ENCODE results near the gene PRCD. TPM values are rescaled to one million over a fixed set of nuclear protein-coding genes. Genes with fewer than 3 reads are reported as not detected.
A peak's percentile ranks its signal among the peaks of the same experiment; 100 is the strongest.

Gene PRCD, protein sequence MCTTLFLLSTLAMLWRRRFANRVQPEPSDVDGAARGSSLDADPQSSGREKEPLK
- total RNA-seq (not detected), polyA plus RNA-seq (under 1 TPM in 1 of 4 donors, not detected in 3; 0.52 TPM)

DNA sequence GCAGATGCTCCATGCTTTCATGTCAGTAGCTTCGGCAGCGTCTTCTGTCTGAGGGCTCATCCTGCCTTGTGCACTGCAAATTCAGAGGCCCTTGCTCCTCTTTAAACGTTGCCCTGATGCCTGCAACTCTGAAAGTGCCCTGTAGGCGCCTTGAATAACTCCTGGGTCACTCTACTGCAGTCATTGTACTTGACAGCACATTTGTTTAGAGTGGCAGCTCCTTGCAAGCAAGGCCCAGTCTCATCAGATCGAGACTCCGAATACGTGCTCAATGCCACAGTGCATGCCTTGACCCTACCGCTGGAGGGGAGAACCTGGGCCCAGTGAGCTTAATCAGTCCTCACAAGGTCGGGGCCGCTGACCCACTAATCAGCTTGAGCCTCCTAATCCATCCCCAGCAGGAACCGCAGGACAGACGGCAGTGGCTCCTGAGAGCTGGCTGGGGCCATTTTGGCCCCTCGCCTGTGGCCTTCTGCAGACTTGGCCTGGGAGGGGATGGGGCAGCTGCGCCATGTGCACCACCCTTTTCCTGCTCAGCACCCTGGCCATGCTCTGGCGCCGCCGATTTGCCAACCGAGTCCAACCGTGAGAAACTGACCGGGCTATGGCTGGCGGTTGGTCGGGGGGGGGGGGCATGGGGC is at the start of gene PRCD:
PRCD (plus strand) TSS at position 414 of the 641 bp plus-strand sequence; CDS start at position 512, 98 bp downstream.
- peaks cover 0 to 3% (median 0%) of the 10 kb centered on the region in 7 donors for H3K9me3 Mint-ChIP-seq
- DNase-seq (no peak), ATAC-seq (ENCODE audit: low read depth in 2 of 2) (no peak)
- Histone ChIP-seq H3K27me3 (ENCODE audit: control insufficient read depth, insufficient read depth, low read length) (peaks cover 8% of the 10 kb centered on the region), H3K36me3 (ENCODE audit: control insufficient read depth, insufficient read depth, low read length) (no peaks in the 10 kb centered on the region), H3K27ac (ENCODE audit: insufficient read depth, low read length, poor library complexity, severe bottlenecking) (no peak within 1 kb of the TSS), H3K4me1 (ENCODE audit: control insufficient read depth, insufficient read depth, low read length, poor library complexity, severe bottlenecking) (no peaks in the 10 kb centered on the region), H3K4me3 (ENCODE audit: low read depth, low read length) (no peak within 1 kb of the TSS), H3K9me3 (ENCODE audit: control insufficient read depth in 2 of 2, low read length in 2 of 2) (no peaks in the 10 kb centered on the region)
- H3K4me3 Mint-ChIP-seq, result peak within 1 kb of the TSS in 3 of 4 donors; percentile 33 to 65 (median 58)
- no peaks in the 10 kb centered on the region for H3K36me3 Mint-ChIP-seq
- H3K27me3 Mint-ChIP-seq, result peaks cover 66% of the 10 kb centered on the region
- peaks cover 0 to 3% (median 0%) of the 10 kb centered on the region in 4 donors for H3K4me1 Mint-ChIP-seq
- H3K27ac Mint-ChIP-seq, result peak within 1 kb of the TSS in 1 of 3 donors; percentile 50

DNA sequence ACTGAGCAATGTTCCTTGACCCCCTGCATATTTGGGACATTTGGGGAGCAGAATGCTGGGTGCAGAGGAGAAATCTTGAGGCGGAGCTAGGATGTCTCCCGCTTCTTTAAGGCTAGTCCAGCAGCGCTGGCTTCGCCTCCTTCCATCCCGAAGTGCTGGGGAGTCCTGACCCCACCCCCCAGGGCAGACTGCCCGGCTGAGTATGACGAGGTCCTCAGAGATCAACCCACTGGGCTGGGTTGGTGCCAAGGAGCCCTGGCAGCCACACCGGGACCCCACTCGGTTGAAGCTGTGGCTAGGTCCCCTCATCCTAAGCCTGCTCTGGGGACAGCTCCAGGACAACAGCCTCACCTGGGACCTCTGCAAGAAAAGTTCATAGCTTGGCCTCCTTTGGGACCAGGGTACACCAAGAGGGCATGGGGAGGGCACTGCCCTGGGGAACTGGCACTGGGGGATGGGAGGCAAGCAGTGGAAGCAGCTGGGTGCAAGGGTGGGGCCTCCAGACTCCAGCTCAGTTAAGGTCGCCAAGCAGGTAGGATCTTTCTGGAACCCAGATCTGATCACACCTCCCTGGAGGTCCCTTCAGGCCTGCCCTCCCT is 49.6 kb upstream of the PRCD start:
- Mint-ChIP-seq H3K4me1 (peaks cover 0 to 22% (median 15%) of the 10 kb centered on the region in 4 donors), H3K27ac (no peak overlapping the region)
- peaks cover 18% of the 10 kb centered on the region for H3K4me1 ChIP-seq (ENCODE audit: control insufficient read depth, insufficient read depth, low read length, poor library complexity, severe bottlenecking)

DNA sequence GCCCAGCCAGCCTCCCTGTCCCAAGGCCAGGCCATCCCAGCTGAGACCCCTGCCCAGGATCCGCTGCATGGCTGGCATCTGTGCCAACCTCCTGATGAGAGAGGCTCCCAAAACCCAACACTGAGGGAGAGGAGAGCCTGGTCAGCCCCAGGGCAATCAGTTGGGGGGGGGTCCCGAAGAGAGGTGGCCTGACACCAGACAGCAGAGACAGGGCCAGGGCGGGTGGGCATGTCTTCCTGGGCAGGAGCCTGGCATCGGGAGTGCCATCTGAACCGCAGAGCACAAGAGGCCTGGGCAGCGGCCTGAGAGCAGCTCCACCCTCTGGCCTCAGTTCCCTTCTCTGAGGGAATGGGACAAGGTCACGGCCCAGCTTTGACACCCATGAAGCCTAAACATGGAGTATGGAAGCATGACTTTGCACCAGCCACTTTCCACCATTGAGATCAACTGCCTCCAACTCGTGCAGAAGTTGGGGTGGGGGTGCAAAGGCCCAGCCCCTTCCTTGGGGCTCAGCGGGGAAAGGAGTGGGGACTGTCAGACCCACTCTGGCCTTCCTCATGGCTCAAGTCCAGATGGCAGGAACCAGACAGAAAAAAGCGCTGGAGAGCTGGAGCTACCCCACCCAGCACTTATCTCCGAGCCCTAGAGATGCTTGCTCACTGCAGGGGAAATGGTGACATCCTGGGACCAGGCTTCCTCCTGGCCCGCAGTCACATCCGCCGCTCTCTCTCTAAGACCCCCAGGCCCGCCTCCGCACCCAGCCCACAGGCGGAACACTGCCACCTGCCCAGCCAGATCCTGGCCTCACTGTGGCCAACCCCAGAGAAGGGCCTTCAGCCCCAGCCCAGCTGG is 48.3 kb upstream of the PRCD start:
- ATAC-seq (ENCODE audit: low read depth in 2 of 2), result no peak
- no peaks in the 10 kb centered on the region for H3K36me3 Mint-ChIP-seq
- peaks cover 0 to 26% (median 15%) of the 10 kb centered on the region in 4 donors for H3K4me1 Mint-ChIP-seq
- H3K27ac ChIP-seq (ENCODE audit: insufficient read depth, low read length, poor library complexity, severe bottlenecking), result no peak overlapping the region
- H3K27ac Mint-ChIP-seq, result peak overlapping the region in 2 of 3 donors; percentile 9 to 52
- H3K4me3 ChIP-seq (ENCODE audit: low read depth, low read length), result no peak overlapping the region
- no peaks in the 10 kb centered on the region for H3K27me3 Mint-ChIP-seq
- H3K9me3 ChIP-seq (ENCODE audit: control insufficient read depth in 2 of 2, low read length in 2 of 2), result no peaks in the 10 kb centered on the region
- H3K9me3 Mint-ChIP-seq, result no peaks in the 10 kb centered on the region
- H3K4me1 ChIP-seq (ENCODE audit: control insufficient read depth, insufficient read depth, low read length, poor library complexity, severe bottlenecking), result peaks cover 18% of the 10 kb centered on the region
- H3K4me3 Mint-ChIP-seq, result peak overlapping the region in 2 of 4 donors; percentile 38 to 44
- DNase-seq, result peak in 1 of 3 donors; percentile 25
- no peaks in the 10 kb centered on the region for H3K27me3 ChIP-seq (ENCODE audit: control insufficient read depth, insufficient read depth, low read length)
- no peaks in the 10 kb centered on the region for H3K36me3 ChIP-seq (ENCODE audit: control insufficient read depth, insufficient read depth, low read length)

More for the DNA sequence above, 49.6 kb upstream of the PRCD start:
- Mint-ChIP-seq H3K27me3 (no peaks in the 10 kb centered on the region), H3K36me3 (no peaks in the 10 kb centered on the region), H3K9me3 (no peaks in the 10 kb centered on the region), H3K4me3 (no peak overlapping the region)
- no peaks in the 10 kb centered on the region for H3K36me3 ChIP-seq (ENCODE audit: control insufficient read depth, insufficient read depth, low read length)
- H3K4me3 ChIP-seq (ENCODE audit: low read depth, low read length), result no peak overlapping the region
- ATAC-seq (ENCODE audit: low read depth in 2 of 2) (no peak), DNase-seq (no peak)
- no peaks in the 10 kb centered on the region for H3K9me3 ChIP-seq (ENCODE audit: control insufficient read depth in 2 of 2, low read length in 2 of 2)
- H3K27me3 ChIP-seq (ENCODE audit: control insufficient read depth, insufficient read depth, low read length), result no peaks in the 10 kb centered on the region
- H3K27ac ChIP-seq (ENCODE audit: insufficient read depth, low read length, poor library complexity, severe bottlenecking), result no peak overlapping the region

DNA sequence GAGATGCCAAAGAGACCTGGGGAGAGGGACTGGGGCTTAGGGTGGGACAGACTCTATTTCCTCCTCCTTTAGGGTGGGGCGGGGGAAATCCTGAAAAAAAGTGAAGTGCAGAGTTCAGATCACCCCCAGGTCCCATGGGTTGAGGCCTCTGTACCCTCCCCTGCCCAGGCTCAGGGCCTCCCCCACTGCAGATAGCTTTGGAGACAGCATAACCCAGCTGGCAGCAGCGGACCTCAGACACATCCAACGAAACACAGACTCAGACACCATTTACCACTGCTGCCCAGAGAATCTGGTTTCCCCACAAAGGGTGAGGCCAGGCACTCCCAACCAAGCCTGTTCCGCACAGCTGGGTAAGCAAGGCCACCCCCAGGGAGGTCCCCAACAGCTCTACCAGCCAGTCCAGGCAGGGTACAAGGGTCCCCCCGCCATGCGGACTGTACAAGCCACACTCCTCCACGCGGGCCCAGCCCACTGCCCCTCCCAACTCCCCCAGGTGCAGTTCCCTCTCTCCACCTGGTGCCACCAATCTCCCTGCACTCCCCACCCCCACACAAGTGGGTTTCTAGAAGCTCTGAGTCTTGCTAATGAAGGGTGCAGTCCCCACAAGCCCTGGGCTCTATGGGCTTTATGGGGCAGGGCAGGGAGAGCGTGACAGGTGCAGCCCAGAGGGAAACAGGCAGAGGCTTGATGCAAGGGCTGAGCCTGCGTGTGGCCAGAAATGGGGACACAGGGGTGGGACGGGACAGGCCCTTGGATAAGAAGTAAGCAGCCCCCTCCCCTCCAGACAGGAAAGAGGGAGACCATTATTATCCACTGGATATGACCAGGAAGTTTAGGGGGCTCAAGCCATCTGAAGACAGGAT is 47.5 kb upstream of the PRCD start:
- Mint-ChIP-seq H3K36me3 (no peaks in the 10 kb centered on the region), H3K27me3 (no peaks in the 10 kb centered on the region), H3K4me1 (peaks cover 0 to 27% (median 17%) of the 10 kb centered on the region in 4 donors), H3K27ac (peak overlapping the region; percentile 14 to 76 (median 62)), H3K9me3 (no peaks in the 10 kb centered on the region), H3K4me3 (peak overlapping the region; percentile 27 to 81 (median 59))
- peaks cover 18% of the 10 kb centered on the region for H3K4me1 ChIP-seq (ENCODE audit: control insufficient read depth, insufficient read depth, low read length, poor library complexity, severe bottlenecking)
- H3K4me3 ChIP-seq (ENCODE audit: low read depth, low read length), result no peak overlapping the region
- DNase-seq (no peak), ATAC-seq (ENCODE audit: low read depth in 2 of 2) (peak in 1 of 2 donors; percentile 12)
- no peaks in the 10 kb centered on the region for H3K9me3 ChIP-seq (ENCODE audit: control insufficient read depth in 2 of 2, low read length in 2 of 2)
- H3K36me3 ChIP-seq (ENCODE audit: control insufficient read depth, insufficient read depth, low read length), result no peaks in the 10 kb centered on the region
- no peak overlapping the region for H3K27ac ChIP-seq (ENCODE audit: insufficient read depth, low read length, poor library complexity, severe bottlenecking)
- H3K27me3 ChIP-seq (ENCODE audit: control insufficient read depth, insufficient read depth, low read length), result no peaks in the 10 kb centered on the region

DNA sequence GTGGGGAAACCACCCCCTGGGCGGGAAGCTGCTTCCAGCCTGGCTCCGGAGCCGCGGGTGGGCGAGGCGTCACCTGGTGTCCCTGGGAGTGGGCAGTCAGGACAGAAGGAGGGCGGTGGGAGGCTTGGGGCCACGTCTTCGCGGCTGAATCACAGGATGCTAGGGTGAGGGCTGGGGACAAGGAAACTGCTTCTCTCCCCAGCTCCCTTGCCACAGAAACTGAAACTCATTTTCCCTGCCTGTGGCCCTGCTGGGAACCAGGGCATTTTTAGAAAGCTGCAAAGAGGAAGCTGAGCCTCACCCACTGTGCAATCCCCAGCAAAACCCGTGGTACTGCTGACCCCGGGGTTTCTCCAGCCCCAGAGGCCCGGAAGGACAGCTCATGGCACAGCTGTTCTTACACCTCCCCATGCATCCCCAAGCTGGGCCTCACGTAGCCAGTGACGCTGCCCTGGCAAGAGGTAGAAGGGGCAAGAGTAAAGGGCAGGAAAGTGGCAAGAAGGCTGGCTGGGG is 46.8 kb upstream of the PRCD start:
- Mint-ChIP-seq H3K4me1 (peaks cover 0 to 29% (median 17%) of the 10 kb centered on the region in 4 donors), H3K36me3 (no peaks in the 10 kb centered on the region), H3K9me3 (no peaks in the 10 kb centered on the region), H3K27me3 (no peaks in the 10 kb centered on the region), H3K27ac (peak overlapping the region; percentile 29 to 76 (median 62)), H3K4me3 (peak overlapping the region; percentile 50 to 81 (median 61))
- H3K4me3 ChIP-seq (ENCODE audit: low read depth, low read length), result no peak overlapping the region
- H3K27ac ChIP-seq (ENCODE audit: insufficient read depth, low read length, poor library complexity, severe bottlenecking), result no peak overlapping the region
- peak in 1 of 3 donors; percentile 63 for DNase-seq
- H3K9me3 ChIP-seq (ENCODE audit: control insufficient read depth in 2 of 2, low read length in 2 of 2), result no peaks in the 10 kb centered on the region
- peaks cover 18% of the 10 kb centered on the region for H3K4me1 ChIP-seq (ENCODE audit: control insufficient read depth, insufficient read depth, low read length, poor library complexity, severe bottlenecking)
- ATAC-seq (ENCODE audit: low read depth in 2 of 2), result peak; percentile 49 to 54
- H3K27me3 ChIP-seq (ENCODE audit: control insufficient read depth, insufficient read depth, low read length), result no peaks in the 10 kb centered on the region
- no peaks in the 10 kb centered on the region for H3K36me3 ChIP-seq (ENCODE audit: control insufficient read depth, insufficient read depth, low read length)

DNA sequence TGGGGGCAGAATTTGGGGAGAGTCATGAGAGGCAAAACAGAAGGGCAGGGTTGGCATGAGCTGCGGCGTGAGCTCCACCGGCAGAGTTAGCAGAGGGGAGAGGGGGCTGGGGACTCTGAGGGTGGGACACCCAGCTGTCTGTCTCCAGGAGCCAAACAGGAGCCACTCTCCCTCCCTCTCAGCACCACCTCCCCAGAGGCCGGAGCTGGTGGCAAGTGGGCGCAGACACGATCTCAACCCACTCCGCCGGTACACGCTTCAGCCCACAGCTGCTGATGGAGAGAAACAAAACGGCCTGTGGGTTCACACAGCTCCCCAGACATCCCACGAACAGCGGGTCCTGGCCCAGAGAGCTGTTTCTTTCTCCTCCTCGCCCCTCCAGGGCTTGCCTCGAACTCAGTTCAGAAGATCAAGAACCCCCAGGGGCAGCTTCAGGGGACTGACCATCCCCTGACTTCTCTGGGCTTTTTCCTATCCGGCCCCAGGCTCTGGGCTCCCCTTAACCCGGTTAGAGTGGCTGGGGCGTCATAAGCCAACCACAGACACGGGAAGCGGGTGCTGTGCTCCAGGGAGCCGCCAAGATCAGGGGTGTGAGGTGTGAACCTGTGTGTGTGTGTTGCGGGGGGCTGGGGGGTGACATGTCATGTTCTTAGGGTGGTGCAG is 46.2 kb upstream of the PRCD start:
- Mint-ChIP-seq H3K4me1 (peaks cover 0 to 31% (median 17%) of the 10 kb centered on the region in 4 donors), H3K4me3 (peak overlapping the region in 3 of 4 donors; percentile 51 to 81 (median 68))

More for the DNA sequence above, 46.2 kb upstream of the PRCD start:
- Histone ChIP-seq H3K36me3 (ENCODE audit: control insufficient read depth, insufficient read depth, low read length) (no peaks in the 10 kb centered on the region), H3K27ac (ENCODE audit: insufficient read depth, low read length, poor library complexity, severe bottlenecking) (no peak overlapping the region), H3K4me1 (ENCODE audit: control insufficient read depth, insufficient read depth, low read length, poor library complexity, severe bottlenecking) (peaks cover 18% of the 10 kb centered on the region), H3K9me3 (ENCODE audit: control insufficient read depth in 2 of 2, low read length in 2 of 2) (no peaks in the 10 kb centered on the region), H3K27me3 (ENCODE audit: control insufficient read depth, insufficient read depth, low read length) (no peaks in the 10 kb centered on the region), H3K4me3 (ENCODE audit: low read depth, low read length) (no peak overlapping the region)
- H3K27ac Mint-ChIP-seq, result peak overlapping the region in 1 of 3 donors; percentile 76
- DNase-seq (no peak), ATAC-seq (ENCODE audit: low read depth in 2 of 2) (peak; percentile 4 to 6)
- no peaks in the 10 kb centered on the region for H3K36me3 Mint-ChIP-seq
- H3K9me3 Mint-ChIP-seq, result no peaks in the 10 kb centered on the region
- H3K27me3 Mint-ChIP-seq, result no peaks in the 10 kb centered on the region
